Posterior vena cava (tissue), 2 donors: ENCODE data around the gene DNAJC12. TPM values are rescaled to one million over a fixed set of nuclear protein-coding genes. Genes with fewer than 3 reads are reported as not detected.
A peak's percentile ranks its signal among the peaks of the same experiment; 100 is the strongest.
"Not testable (repeated sequence)": the region's sequence is repeated elsewhere in the genome, so short reads cannot be mapped to it uniquely, and the experiment has no call there.

Experiments
- DNase-seq: peaks from one replicate; pipeline ENCODE4 v3.0.0-alpha.2; 2020; ENCODE audit warnings: low spot score
- intact Hi-C, 2 donors: fragments of 100-400 bp; cut with DNase I; formaldehyde crosslinking; loops; one replicate each; pipeline versions ENCODE4 v1.14.1 to v1.14.2; 2022 to 2023
- long read RNA-seq, 2 donors: library from polyadenylated mRNA; unstranded; transcript quantifications; one replicate each; pipeline ENCODE4 v2.0.0, GENCODE V29; 2020 to 2021
- total RNA-seq, 2 donors: library from RNA; stranded (reverse); fragmentation: NEBNext Ultra II Directional; extraction: Animal tissue kit (Norgen Biotek cat#: 25700); gene quantifications; one replicate each; pipeline ENCODE4 v1.2.1, GENCODE V29; 2021
- donor health status: DM: yes; HTN: yes; CAD: no.
- donor health status: DM: yes; HTN: yes; CAD: no.

DNAJC12 gene
- total RNA-seq = 1 to 10 TPM; 2.7 to 4.0 TPM
- long read RNA-seq, donor 1 = 0 reads
- long read RNA-seq, donor 2, partial matches to known transcripts = 0 of 3 reads
- long read RNA-seq, donor 2, other reads (novel, unspliced or antisense) = 0 of 3 reads

GRCh38 chr10:67837541-67838314 lies at the start of gene DNAJC12:
TSS of gene DNAJC12 (minus strand) at chr10:67838188. CDS start at chr10:67838011, 177 bp downstream.
- DNase-seq = no peak
- intact Hi-C loops = no loop called here

GRCh38 chr10:67884842-67885670 lies 47.1 kb upstream of the DNAJC12 start:
- intact Hi-C loops = no loop called here
- DNase-seq = peak; percentile 96

- intact Hi-C loops = no loop called here
- DNase-seq = peak; percentile 99
These were observed 46.4 kb upstream of the DNAJC12 start, which contains the start of gene SIRT1 for GRCh38 chr10:67884313-67884841. TSS of gene SIRT1 (plus strand) at chr10:67884656. CDS start at chr10:67884722, 66 bp downstream.

- no peak for DNase-seq
- intact Hi-C loops = no loop called here
These were observed 45.8 kb upstream of the DNAJC12 start for GRCh38 chr10:67883710-67884312.

- DNase-seq = no peak
- intact Hi-C loops = no loop called here
These were observed 40.1 kb upstream of the DNAJC12 start for GRCh38 chr10:67878133-67878532.

- intact Hi-C loops, DNase-seq: not testable (repeated sequence)
These were observed 39.4 kb upstream of the DNAJC12 start for GRCh38 chr10:67877421-67877820.

- no peak for DNase-seq
- intact Hi-C loops = no loop called here
These were observed 37.6 kb upstream of the DNAJC12 start for GRCh38 chr10:67875340-67876238.

- intact Hi-C loops = no loop called here
- no peak for DNase-seq
These were observed 32.0 kb upstream of the DNAJC12 start for GRCh38 chr10:67869996-67870395.

GRCh38 chr10:67868132-67868531 lies 30.1 kb upstream of the DNAJC12 start:
- intact Hi-C loops = no loop called here
- no peak for DNase-seq

GRCh38 chr10:67864607-67865371 lies 26.8 kb upstream of the DNAJC12 start:
- DNase-seq = no peak
- intact Hi-C loops = no loop called here

- intact Hi-C loops = no loop called here
These were observed 25.1 kb upstream of the DNAJC12 start for GRCh38 chr10:67863094-67863493.

GRCh38 chr10:67861750-67862432 lies 23.9 kb upstream of the DNAJC12 start:
- intact Hi-C loops = no loop called here
- no peak for DNase-seq

More at GRCh38 chr10:67863094-67863493, 25.1 kb upstream of the DNAJC12 start:
- no peak for DNase-seq

- intact Hi-C loops = loop anchor here in 1 of 2 donors (5.0 kb wide), 1 partner anchor 298 kb away; no protein-coding TSS in a partner anchor
These were observed 21.0 kb upstream of the DNAJC12 start for GRCh38 chr10:67858971-67859370.

GRCh38 chr10:67853512-67853911 lies 15.5 kb upstream of the DNAJC12 start:
- no peak for DNase-seq
- intact Hi-C loops = no loop called here

More at GRCh38 chr10:67858971-67859370, 21.0 kb upstream of the DNAJC12 start:
- no peak for DNase-seq

GRCh38 chr10:67852761-67853160 lies 14.8 kb upstream of the DNAJC12 start:
- intact Hi-C loops = no loop called here
- no peak for DNase-seq

- intact Hi-C loops = no loop called here
- no peak for DNase-seq
These were observed 13.2 kb upstream of the DNAJC12 start for GRCh38 chr10:67851186-67851585.
